Right lobe of liver (tissue), 6 donors: ENCODE results near the gene GRIN2A. TPM values are rescaled to one million over a fixed set of nuclear protein-coding genes. Genes with fewer than 3 reads are reported as not detected.

ENCODE experiments used
- ATAC-seq, 4 donors: fragments of 200-7000 bp; cut with Tn5 transposase; one replicate each; pipeline ENCODE4 v1.9.1; 2020; ENCODE audit warnings: mild to moderate bottlenecking in 4 of 4, moderate library complexity in 4 of 4
- DNase-seq, 3 donors: peaks; one replicate each; pipeline ENCODE4 v3.0.0-alpha.2; 2020
- H3K27ac ChIP-seq, 3 donors: fragments of 200-600 bp; one replicate each; pipeline ENCODE4 v1.8.0; 2022
- H3K27me3 ChIP-seq, 2 donors: fragments of 200-600 bp; one replicate each; pipeline ENCODE4 v1.8.0; 2022
- H3K36me3 ChIP-seq, 4 donors: fragments of 200-600 bp; sonication (generic) in 1 of 4; one replicate each; pipeline versions ENCODE4 v1.5.1 to v1.8.0; 2017 to 2022; ENCODE audit warnings: control low read depth in 1 of 4
- H3K4me1 ChIP-seq, 4 donors: fragments of 200-600 bp; sonication (generic) in 1 of 4; one replicate each; pipeline versions ENCODE4 v1.5.1 to v1.8.0; 2017 to 2022; ENCODE audit warnings: control low read depth in 1 of 4
- H3K4me3 ChIP-seq, 3 donors: fragments of 200-600 bp; one replicate each; pipeline ENCODE4 v1.8.0; 2022
- H3K9me3 ChIP-seq, 4 donors: fragments of 200-600 bp; sonication (generic) in 1 of 4; one replicate each; pipeline versions ENCODE4 v1.5.1 to v1.8.0; 2017 to 2022; ENCODE audit warnings: control low read depth in 1 of 4
- POLR2A ChIP-seq: fragments of 450-650 bp; IDR thresholded peaks from one replicate; pipeline ENCODE4 v1.6.1; 2017; ENCODE audit warnings: antibody characterized with exemption, mild to moderate bottlenecking
- WGBS: methylation state at CpG from one replicate; pipeline ENCODE4 v1.1.6; 2018; ENCODE audit warnings: low coverage, low lambda C conversion rate; ENCODE audit not compliant: insufficient coverage; ENCODE audit errors: missing lambda C conversion rate; 5-methylcytosine and 5-hydroxymethylcytosine counted together
- intact Hi-C, 2 donors: fragments of 100-400 bp; cut with DNase I; formaldehyde crosslinking; loops; one replicate each; pipeline versions ENCODE4 v1.11.2 to v1.14.1; 2022
- total RNA-seq, 6 experiments: library from RNA; depleted of rRNA in 2 of 6; stranded (reverse); fragments of >200 nt in 2 of 6; fragmentation: NEBNext Ultra II Directional in 3 of 6; extraction: Animal tissue kit (Norgen Biotek cat#: 25700) in 3 of 6; gene quantifications; one replicate each; pipeline versions ENCODE4 v1.1.0 to v1.2.4, GENCODE V29; 2016 to 2023
- TF ChIP-seq, protein P1 (sequence below), 4 donors: fragments of 200-600 bp in 3 of 4; fragments of 450-650 bp in 1 of 4; IDR thresholded peaks; one replicate each; pipeline versions ENCODE4 v1.5.1 to v1.8.0; 2016 to 2022; ENCODE audit warnings: antibody characterized with exemption in 4 of 4, mild to moderate bottlenecking in 2 of 4
- donor health status: DM: no; HTN: yes; CAD: no.
- donor health status: DM: no; HTN: no; CAD: no.
- donor health status: DM: no; HTN: no; CAD: no.
- donor health status: DM: no; HTN: yes; CAD: no.
- donor health status: DM: no; HTN: yes; CAD: no.

GRIN2A gene
- total RNA-seq, 6 experiments from 2014 or later = not detected

GRCh38 chr16:9950658-9951057, 231.6 kb downstream of the GRIN2A start:
- DNase-seq = no peak
- H3K27me3 ChIP-seq = no peaks in the 10 kb centered on the region
- 47% methylated on average over 7 of the region's 7 CpGs for WGBS
- intact Hi-C loops = no loop called here
- H3K9me3 ChIP-seq = no peaks in the 10 kb centered on the region
- TF ChIP-seq, protein P1, sequence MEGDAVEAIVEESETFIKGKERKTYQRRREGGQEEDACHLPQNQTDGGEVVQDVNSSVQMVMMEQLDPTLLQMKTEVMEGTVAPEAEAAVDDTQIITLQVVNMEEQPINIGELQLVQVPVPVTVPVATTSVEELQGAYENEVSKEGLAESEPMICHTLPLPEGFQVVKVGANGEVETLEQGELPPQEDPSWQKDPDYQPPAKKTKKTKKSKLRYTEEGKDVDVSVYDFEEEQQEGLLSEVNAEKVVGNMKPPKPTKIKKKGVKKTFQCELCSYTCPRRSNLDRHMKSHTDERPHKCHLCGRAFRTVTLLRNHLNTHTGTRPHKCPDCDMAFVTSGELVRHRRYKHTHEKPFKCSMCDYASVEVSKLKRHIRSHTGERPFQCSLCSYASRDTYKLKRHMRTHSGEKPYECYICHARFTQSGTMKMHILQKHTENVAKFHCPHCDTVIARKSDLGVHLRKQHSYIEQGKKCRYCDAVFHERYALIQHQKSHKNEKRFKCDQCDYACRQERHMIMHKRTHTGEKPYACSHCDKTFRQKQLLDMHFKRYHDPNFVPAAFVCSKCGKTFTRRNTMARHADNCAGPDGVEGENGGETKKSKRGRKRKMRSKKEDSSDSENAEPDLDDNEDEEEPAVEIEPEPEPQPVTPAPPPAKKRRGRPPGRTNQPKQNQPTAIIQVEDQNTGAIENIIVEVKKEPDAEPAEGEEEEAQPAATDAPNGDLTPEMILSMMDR (IDR thresholded peaks at IDR 0.05) = no peak
- TF ChIP-seq POLR2A = no peak
- H3K4me1 ChIP-seq = no peaks in the 10 kb centered on the region
- H3K4me3 ChIP-seq = no peak overlapping the region
- H3K36me3 ChIP-seq = no peaks in the 10 kb centered on the region
- no peak for ATAC-seq
- no peak overlapping the region for H3K27ac ChIP-seq

DNA sequence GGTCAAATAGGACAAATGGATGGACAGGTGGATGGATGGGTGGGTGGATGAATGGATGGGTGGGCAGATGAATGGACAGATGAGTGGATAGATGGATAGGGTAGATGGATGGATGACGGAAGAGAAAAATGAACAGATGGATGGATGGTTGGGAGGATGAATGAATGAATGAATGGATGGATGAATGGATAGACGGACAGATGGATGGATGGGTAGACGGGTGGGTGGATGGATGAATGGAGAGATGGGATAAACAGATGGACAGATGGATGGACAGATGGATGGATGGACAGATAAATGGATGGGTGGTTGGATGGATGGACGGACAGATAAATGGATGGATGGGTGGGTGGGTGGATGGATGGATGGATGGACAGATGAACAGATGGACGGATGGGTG, 232.8 kb downstream of the GRIN2A start:
- Histone ChIP-seq H3K36me3 (no peaks in the 10 kb centered on the region), H3K9me3 (no peaks in the 10 kb centered on the region), H3K4me1 (no peaks in the 10 kb centered on the region), H3K4me3 (no peak overlapping the region), H3K27ac (no peak overlapping the region), H3K27me3 (no peaks in the 10 kb centered on the region)
- intact Hi-C loops = no loop called here
- TF ChIP-seq POLR2A = no peak
- TF ChIP-seq, protein P1 (IDR thresholded peaks at IDR 0.05) = no peak
- 47% methylated on average over 5 of the region's 5 CpGs for WGBS
- ATAC-seq (no peak), DNase-seq (no peak)

- TF ChIP-seq, protein P1 (IDR thresholded peaks at IDR 0.05) = no peak
- TF ChIP-seq POLR2A = no peak
- no peaks in the 10 kb centered on the region for H3K36me3 ChIP-seq
- WGBS = 61% methylated on average over 4 of the region's 4 CpGs
- H3K4me1 ChIP-seq = no peaks in the 10 kb centered on the region
- ATAC-seq (no peak), DNase-seq (no peak)
- H3K9me3 ChIP-seq = no peaks in the 10 kb centered on the region
- H3K27ac ChIP-seq = no peak overlapping the region
- no peak overlapping the region for H3K4me3 ChIP-seq
- H3K27me3 ChIP-seq = no peaks in the 10 kb centered on the region
- intact Hi-C loops = no loop called here
Measured at GRCh38 chr16:9948933-9949332, 233.3 kb downstream of the GRIN2A start.

- H3K9me3 ChIP-seq = no peaks in the 10 kb centered on the region
- H3K27ac ChIP-seq = no peak overlapping the region
- ATAC-seq = no peak
- intact Hi-C loops = no loop called here
- H3K36me3 ChIP-seq = no peaks in the 10 kb centered on the region
- no peaks in the 10 kb centered on the region for H3K4me1 ChIP-seq
- TF ChIP-seq, protein P1 (IDR thresholded peaks at IDR 0.05) = no peak
- no peak for TF ChIP-seq POLR2A
- H3K4me3 ChIP-seq = no peak overlapping the region
- 63% methylated on average over 3 of the region's 3 CpGs for WGBS
- no peaks in the 10 kb centered on the region for H3K27me3 ChIP-seq
- no peak for DNase-seq
Measured at GRCh38 chr16:9946022-9946720, 236.1 kb downstream of the GRIN2A start.
